GM19240 (cell line): ENCODE measurements around the gene TMPRSS7.
A peak's percentile ranks its signal among the peaks of the same experiment; 100 is the strongest.
"Not testable (repeated sequence)": the region's sequence is repeated elsewhere in the genome, so short reads cannot be mapped to it uniquely, and the experiment has no call there.

Experiments
- DNase-seq: peaks from one replicate; pipeline ENCODE4 v3.0.0; 2011; ENCODE audit warnings: low spot score; ENCODE audit not compliant: insufficient read length

Gene TMPRSS7

GRCh38 chr3:112012205-112012992 is 22.1 kb upstream of the TMPRSS7 start:
- no peak for DNase-seq

GRCh38 chr3:112013058-112013783 is 21.3 kb upstream of the TMPRSS7 start:
- peak; percentile 22 for DNase-seq

- no peak for DNase-seq
These were observed 20.8 kb upstream of the TMPRSS7 start for GRCh38 chr3:112013784-112014143.

- DNase-seq = no peak
These were observed 17.4 kb upstream of the TMPRSS7 start for GRCh38 chr3:112017091-112017490.

GRCh38 chr3:112018712-112019111 is 15.8 kb upstream of the TMPRSS7 start:
- DNase-seq = no peak

GRCh38 chr3:112019716-112020115 is 14.8 kb upstream of the TMPRSS7 start:
- no peak for DNase-seq

- DNase-seq = no peak
These were observed 13.9 kb upstream of the TMPRSS7 start for GRCh38 chr3:112020674-112021085.

- DNase-seq = no peak
These were observed 7.4 kb upstream of the TMPRSS7 start for GRCh38 chr3:112027142-112027541.

- DNase-seq = no peak
These were observed 6.7 kb upstream of the TMPRSS7 start for GRCh38 chr3:112027826-112028225.

- no peak for DNase-seq
These were observed 3.6 kb upstream of the TMPRSS7 start for GRCh38 chr3:112030901-112031300.

GRCh38 chr3:112032098-112032731 is 2.3 kb upstream of the TMPRSS7 start:
- no peak for DNase-seq

GRCh38 chr3:112035241-112035640 is 705 bp downstream of the TMPRSS7 start:
- no peak for DNase-seq

GRCh38 chr3:112037194-112037593 is 2.7 kb downstream of the TMPRSS7 start:
- not testable (repeated sequence) for DNase-seq

GRCh38 chr3:112038863-112039262 is 4.3 kb downstream of the TMPRSS7 start:
- DNase-seq = no peak

- DNase-seq = no peak
These were observed 6.8 kb downstream of the TMPRSS7 start for GRCh38 chr3:112041321-112041720.

GRCh38 chr3:112042842-112043280 is 8.3 kb downstream of the TMPRSS7 start:
- no peak for DNase-seq

GRCh38 chr3:112043621-112044201 is 9.2 kb downstream of the TMPRSS7 start:
- DNase-seq = peak; percentile 48

- DNase-seq = no peak
These were observed 12.1 kb downstream of the TMPRSS7 start for GRCh38 chr3:112046599-112046998.

GRCh38 chr3:112047264-112047663 is 12.7 kb downstream of the TMPRSS7 start:
- no peak for DNase-seq

- no peak for DNase-seq
These were observed 14.4 kb downstream of the TMPRSS7 start for GRCh38 chr3:112048911-112049310.

GRCh38 chr3:112053229-112053628 is 18.7 kb downstream of the TMPRSS7 start:
- DNase-seq = no peak

- DNase-seq = no peak
These were observed 22.0 kb downstream of the TMPRSS7 start for GRCh38 chr3:112056451-112056929.
